SJSA1 (cell line): ENCODE results near the gene IMMP2L. TPM values are rescaled to one million over a fixed set of nuclear protein-coding genes. Genes with fewer than 3 reads are reported as not detected.

Experiments
- DNase-seq, 2 experiments: peaks; one replicate each; pipeline ENCODE4 v3.0.0-alpha.2; 2015 to 2020; ENCODE audit warnings: low spot score in 2 of 2, low read depth in 1 of 2
- H3K27ac ChIP-seq: fragments of 250-450 bp; sonication (Bioruptor Pico); 2 replicates; pipeline ENCODE4 v1.5.1; 2020; ENCODE audit warnings: mild to moderate bottlenecking, moderate library complexity
- H3K27me3 ChIP-seq: fragments of 250-450 bp; sonication (Bioruptor Pico); replicated peaks from 2 replicates; pipeline ENCODE4 v1.5.1; 2020; ENCODE audit warnings: mild to moderate bottlenecking, moderate library complexity
- H3K36me3 ChIP-seq: fragments of 250-450 bp; sonication (Bioruptor Pico); 2 replicates; pipeline ENCODE4 v1.5.1; 2020; ENCODE audit warnings: mild to moderate bottlenecking
- H3K4me1 ChIP-seq: fragments of 250-450 bp; sonication (Bioruptor Pico); replicated peaks from 2 replicates; pipeline ENCODE4 v1.6.1; 2021; ENCODE audit warnings: mild to moderate bottlenecking
- H3K4me3 ChIP-seq: fragments of 250-450 bp; sonication (Bioruptor Pico); 2 replicates; pipeline ENCODE4 v1.5.1; 2020; ENCODE audit warnings: mild to moderate bottlenecking
- H3K9me3 ChIP-seq: fragments of 250-450 bp; sonication (Bioruptor Pico); replicated peaks from 2 replicates; pipeline ENCODE4 v1.5.1; 2020; ENCODE audit warnings: mild to moderate bottlenecking
- total RNA-seq: library from RNA; depleted of rRNA; stranded (reverse); fragments of >200 nt; shearing (Covaris generic); gene quantifications from 2 replicates; pipeline ENCODE4 v1.2.3, GENCODE V29; 2014

IMMP2L gene
- total RNA-seq, 1 experiment from 2014 or later = 16.2 TPM

DNA sequence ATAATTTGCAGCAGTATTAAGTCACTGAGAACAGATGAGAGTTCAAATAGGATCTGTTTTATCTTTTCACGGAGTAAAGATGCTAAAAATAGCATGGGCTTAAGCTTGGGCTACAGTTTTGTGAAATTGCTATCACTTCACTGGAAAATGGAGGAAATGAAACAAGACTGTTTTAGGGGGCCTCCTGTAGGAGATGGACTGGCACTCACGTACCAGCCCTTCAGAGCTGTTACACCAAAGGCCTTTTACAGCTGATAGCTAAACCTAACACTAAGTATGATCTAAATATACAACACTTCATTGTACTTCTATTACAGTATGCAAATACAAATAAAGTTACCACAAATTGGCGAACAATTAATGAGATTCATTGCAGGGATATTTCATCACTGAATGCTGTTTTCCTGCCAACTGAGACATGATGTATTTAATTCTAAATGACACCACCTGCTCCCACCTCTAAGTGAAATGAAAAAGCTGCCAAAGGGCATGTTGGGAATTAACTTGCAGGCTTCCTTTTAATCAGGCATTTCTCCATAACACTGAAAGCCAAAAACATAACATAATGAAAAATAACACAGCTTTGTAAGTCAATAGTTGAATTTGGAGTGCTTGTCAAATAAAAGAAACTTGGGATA, 775.8 kb downstream of the IMMP2L start:
- Histone ChIP-seq H3K4me1 (no peaks in the 10 kb centered on the region), H3K4me3 (no peak overlapping the region), H3K9me3 (no peaks in the 10 kb centered on the region), H3K27ac (no peak overlapping the region), H3K36me3 (no peaks in the 10 kb centered on the region), H3K27me3 (no peaks in the 10 kb centered on the region)
- no peak for DNase-seq

DNA sequence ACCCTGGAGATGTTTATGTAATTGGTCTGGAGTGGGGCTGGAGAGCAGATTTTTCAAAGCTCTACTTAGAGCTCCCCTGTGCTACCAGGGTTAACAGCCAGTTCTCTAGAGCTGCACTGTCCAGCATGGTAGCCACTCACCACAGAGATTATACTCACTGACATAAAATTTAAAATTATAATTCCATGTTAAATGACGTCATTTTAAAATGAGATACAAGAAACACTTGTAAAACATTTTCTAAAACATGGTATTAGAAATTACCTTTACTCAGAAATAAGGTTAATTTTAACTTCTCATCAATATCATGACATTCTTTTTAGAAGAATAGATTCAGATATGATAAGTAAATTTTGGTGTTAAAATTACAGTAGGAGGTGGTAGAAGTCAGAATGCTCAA, 777.5 kb downstream of the IMMP2L start:
- H3K4me1 ChIP-seq = no peaks in the 10 kb centered on the region
- no peak overlapping the region for H3K27ac ChIP-seq
- no peaks in the 10 kb centered on the region for H3K9me3 ChIP-seq
- no peak overlapping the region for H3K4me3 ChIP-seq
- no peaks in the 10 kb centered on the region for H3K27me3 ChIP-seq
- no peaks in the 10 kb centered on the region for H3K36me3 ChIP-seq
- no peak for DNase-seq

DNA sequence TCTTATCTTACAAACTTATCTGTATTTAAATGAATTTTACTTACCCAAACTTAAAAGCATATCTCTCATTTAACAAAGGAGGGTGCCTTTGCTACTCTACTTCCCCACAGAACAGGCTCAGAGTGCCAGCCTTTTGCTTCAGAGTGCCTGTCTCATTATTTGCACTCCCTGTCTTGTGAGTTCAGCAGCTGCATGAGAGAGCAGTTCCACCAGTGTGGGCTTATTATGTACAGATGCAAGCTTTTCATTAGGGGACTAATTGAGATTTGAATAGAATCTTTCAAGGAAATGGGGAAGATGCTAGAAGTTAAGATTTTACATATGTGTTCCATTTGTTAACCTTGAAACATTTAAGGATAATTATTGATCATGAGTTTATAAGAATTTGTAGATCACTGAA, 781.6 kb downstream of the IMMP2L start:
- no peak for DNase-seq
- H3K27me3 ChIP-seq = no peaks in the 10 kb centered on the region
- H3K4me3 ChIP-seq = no peak overlapping the region

GRCh38 chr7:110779339-110779738, 783.0 kb downstream of the IMMP2L start:
- Histone ChIP-seq H3K9me3 (no peaks in the 10 kb centered on the region), H3K27me3 (no peaks in the 10 kb centered on the region), H3K4me3 (no peak overlapping the region), H3K36me3 (no peaks in the 10 kb centered on the region), H3K4me1 (no peaks in the 10 kb centered on the region), H3K27ac (no peak overlapping the region)
- no peak for DNase-seq

More for the DNA sequence above, 781.6 kb downstream of the IMMP2L start:
- Histone ChIP-seq H3K36me3 (no peaks in the 10 kb centered on the region), H3K4me1 (no peaks in the 10 kb centered on the region), H3K9me3 (no peaks in the 10 kb centered on the region), H3K27ac (no peak overlapping the region)

- H3K4me3 ChIP-seq = no peak overlapping the region
- H3K9me3 ChIP-seq = no peaks in the 10 kb centered on the region
- no peaks in the 10 kb centered on the region for H3K36me3 ChIP-seq
- H3K27me3 ChIP-seq = 0 out of 2 replicates have a peak, but pooled peaks cover 2% of the 10 kb centered on the region
- H3K27ac ChIP-seq = no peak overlapping the region
- no peaks in the 10 kb centered on the region for H3K4me1 ChIP-seq
- no peak for DNase-seq
Observed at GRCh38 chr7:110775046-110775445, 787.2 kb downstream of the IMMP2L start.

DNA sequence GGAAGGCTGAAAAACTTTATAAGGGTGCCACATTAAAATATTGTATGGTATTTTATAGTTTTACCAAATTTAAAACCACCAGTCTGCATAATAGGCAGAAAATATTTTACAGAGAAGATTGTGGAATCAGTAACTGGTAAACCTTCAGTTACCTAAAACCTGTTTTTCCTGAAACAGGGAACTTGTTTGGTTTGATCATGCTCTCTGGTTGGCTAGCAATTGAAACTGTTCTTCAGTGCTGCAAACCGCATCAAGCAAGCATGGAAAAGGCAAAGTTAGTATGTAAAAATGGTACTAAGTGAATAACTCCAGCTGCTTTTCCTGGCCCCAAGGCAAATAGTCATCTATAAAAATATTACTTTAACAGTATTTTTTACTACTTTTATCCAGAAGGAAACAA, 788.2 kb downstream of the IMMP2L start:
- Histone ChIP-seq H3K27me3 (0 out of 2 replicates have a peak, but pooled peaks cover 2% of the 10 kb centered on the region), H3K4me1 (no peaks in the 10 kb centered on the region), H3K4me3 (no peak overlapping the region), H3K36me3 (no peaks in the 10 kb centered on the region), H3K27ac (no peak overlapping the region), H3K9me3 (no peaks in the 10 kb centered on the region)
- no peak for DNase-seq

GRCh38 chr7:110772615-110773014, 789.7 kb downstream of the IMMP2L start:
- H3K4me3 ChIP-seq = no peak overlapping the region
- DNase-seq = no peak
- H3K9me3 ChIP-seq = no peaks in the 10 kb centered on the region
- no peaks in the 10 kb centered on the region for H3K36me3 ChIP-seq
- H3K27ac ChIP-seq = no peak overlapping the region
- 0 out of 2 replicates have a peak, but pooled peaks cover 2% of the 10 kb centered on the region for H3K27me3 ChIP-seq
- no peaks in the 10 kb centered on the region for H3K4me1 ChIP-seq

DNA sequence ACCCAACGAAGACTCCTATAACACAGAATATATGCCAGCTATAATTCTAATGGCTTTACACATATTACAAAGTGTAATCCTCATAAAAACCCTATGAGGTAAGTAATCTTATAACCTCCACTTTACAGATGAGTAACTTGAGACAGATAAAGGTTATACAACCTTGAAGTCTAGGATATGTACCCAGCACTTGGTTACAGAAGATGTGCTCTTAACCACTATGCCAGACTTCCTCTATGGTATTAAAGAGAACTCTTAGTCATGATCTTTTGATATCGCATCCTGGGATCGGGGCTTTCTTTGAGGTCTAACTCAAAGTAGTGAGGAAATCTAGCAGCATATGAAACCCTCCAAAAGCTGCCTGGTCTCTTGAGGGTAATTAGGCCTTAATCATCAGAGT, 790.6 kb downstream of the IMMP2L start:
- DNase-seq = no peak
- no peaks in the 10 kb centered on the region for H3K9me3 ChIP-seq
- H3K27me3 ChIP-seq = 0 out of 2 replicates have a peak, but pooled peaks cover 2% of the 10 kb centered on the region
- no peaks in the 10 kb centered on the region for H3K4me1 ChIP-seq
- no peak overlapping the region for H3K27ac ChIP-seq
- H3K36me3 ChIP-seq = no peaks in the 10 kb centered on the region
- no peak overlapping the region for H3K4me3 ChIP-seq

GRCh38 chr7:110767550-110768110, 794.7 kb downstream of the IMMP2L start:
- Histone ChIP-seq H3K27ac (no peak overlapping the region), H3K9me3 (no peaks in the 10 kb centered on the region), H3K36me3 (no peaks in the 10 kb centered on the region), H3K27me3 (no peaks in the 10 kb centered on the region), H3K4me1 (no peaks in the 10 kb centered on the region), H3K4me3 (no peak overlapping the region)
- no peak for DNase-seq

DNA sequence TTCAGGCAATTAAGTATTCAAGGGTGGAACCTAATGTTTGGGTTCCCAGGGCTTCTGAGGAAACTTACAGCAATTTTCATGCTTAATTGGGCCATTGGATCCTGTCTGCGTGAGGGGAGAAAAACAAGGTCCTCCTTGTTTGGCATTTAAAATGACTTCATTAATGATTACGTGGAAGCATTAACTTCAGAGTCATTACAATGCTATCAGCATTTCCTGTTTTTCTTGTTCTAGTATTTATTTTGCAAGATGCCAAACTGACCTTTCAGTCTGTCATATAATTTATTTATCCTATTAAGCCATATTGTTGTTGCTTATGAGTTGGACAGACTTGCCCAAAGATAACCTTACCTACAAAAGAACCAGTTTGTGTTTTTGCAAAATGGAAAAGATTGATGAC, 795.4 kb downstream of the IMMP2L start:
- H3K36me3 ChIP-seq = no peaks in the 10 kb centered on the region
- H3K27ac ChIP-seq = no peak overlapping the region
- no peak overlapping the region for H3K4me3 ChIP-seq
- no peak for DNase-seq
- no peaks in the 10 kb centered on the region for H3K27me3 ChIP-seq
- no peaks in the 10 kb centered on the region for H3K4me1 ChIP-seq
- no peaks in the 10 kb centered on the region for H3K9me3 ChIP-seq

DNA sequence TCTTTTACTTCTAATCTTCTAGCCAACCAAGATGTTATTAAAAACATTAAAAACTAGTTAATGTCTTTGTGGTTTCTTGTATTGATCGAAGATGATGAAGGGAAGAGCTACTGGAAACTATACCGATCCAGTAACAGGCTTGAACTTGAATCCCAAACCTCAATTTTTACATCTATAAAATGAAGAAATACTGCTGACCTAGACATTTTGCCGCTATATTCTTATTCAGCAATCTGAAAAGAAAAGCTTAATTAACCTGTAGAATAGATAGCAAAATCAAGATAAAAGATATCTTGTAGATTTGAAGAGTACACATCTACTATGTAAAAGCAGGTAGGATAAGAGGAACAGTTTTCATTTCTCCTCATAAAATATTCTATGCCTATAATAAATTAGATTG, 797.4 kb downstream of the IMMP2L start:
- H3K4me3 ChIP-seq = no peak overlapping the region
- no peak overlapping the region for H3K27ac ChIP-seq
- H3K9me3 ChIP-seq = no peaks in the 10 kb centered on the region
- no peaks in the 10 kb centered on the region for H3K27me3 ChIP-seq
- no peak for DNase-seq
- no peaks in the 10 kb centered on the region for H3K4me1 ChIP-seq
- H3K36me3 ChIP-seq = no peaks in the 10 kb centered on the region

GRCh38 chr7:110762546-110763225, 799.6 kb downstream of the IMMP2L start:
- H3K4me3 ChIP-seq = no peak overlapping the region
- no peaks in the 10 kb centered on the region for H3K4me1 ChIP-seq
- no peak overlapping the region for H3K27ac ChIP-seq
- no peaks in the 10 kb centered on the region; the same call in 1 of the 2 replicates for H3K27me3 ChIP-seq
- H3K9me3 ChIP-seq = no peaks in the 10 kb centered on the region
- no peak for DNase-seq
- no peaks in the 10 kb centered on the region for H3K36me3 ChIP-seq

- DNase-seq = no peak
- Histone ChIP-seq H3K27me3 (no peaks in the 10 kb centered on the region; the same call in 1 of the 2 replicates), H3K4me1 (no peaks in the 10 kb centered on the region), H3K9me3 (no peaks in the 10 kb centered on the region), H3K36me3 (no peaks in the 10 kb centered on the region), H3K4me3 (no peak overlapping the region), H3K27ac (no peak overlapping the region)
Observed at GRCh38 chr7:110760341-110760740, 802.0 kb downstream of the IMMP2L start.

DNA sequence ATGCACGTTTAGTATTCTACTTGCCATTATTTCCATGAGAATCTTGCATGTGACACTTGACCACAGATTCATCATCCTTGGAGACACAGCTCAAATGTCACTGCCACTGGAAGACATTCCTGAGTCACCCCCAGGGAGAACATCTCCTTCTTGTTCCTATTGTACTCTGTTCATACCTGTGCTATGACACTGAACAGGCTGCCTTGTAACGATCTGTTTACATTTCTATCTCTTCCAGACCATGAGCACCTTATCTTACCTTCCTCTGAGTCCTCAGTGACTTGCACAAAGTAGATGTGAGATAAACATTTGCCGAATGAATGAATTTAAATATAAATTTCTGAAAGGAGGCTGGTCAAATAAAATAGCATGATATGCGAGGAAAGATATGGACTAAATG, 803.2 kb downstream of the IMMP2L start:
- no peak overlapping the region for H3K27ac ChIP-seq
- H3K9me3 ChIP-seq = no peaks in the 10 kb centered on the region
- H3K36me3 ChIP-seq = no peaks in the 10 kb centered on the region
- no peaks in the 10 kb centered on the region for H3K4me1 ChIP-seq
- no peak for DNase-seq
- H3K4me3 ChIP-seq = no peak overlapping the region
- H3K27me3 ChIP-seq = no peaks in the 10 kb centered on the region; the same call in 1 of the 2 replicates
